DOHH2 (cell line): Measurements from ENCODE around the gene CDC42.

Source experiments
- H3F3A ChIP-seq: fragments of 200-600 bp; sonication (generic), shearing (Covaris generic); 2 replicates; pipeline ENCODE4 v1.6.0; 2016; ENCODE audit warnings: antibody characterized with exemption, mild to moderate bottlenecking; ENCODE audit not compliant: control insufficient read depth, insufficient read depth
- H3K27ac ChIP-seq: fragments of 200-600 bp; sonication (generic); 2 replicates; pipeline ENCODE4 v1.5.1; 2014; ENCODE audit warnings: low read depth, mild to moderate bottlenecking, low read length, moderate library complexity
- H3K27me3 ChIP-seq: fragments of 200-600 bp; sonication (generic); 2 replicates; pipeline ENCODE4 v1.6.1; 2014; ENCODE audit warnings: mild to moderate bottlenecking, low read length, mixed read lengths; ENCODE audit not compliant: control insufficient read depth
- H3K36me3 ChIP-seq: fragments of 200-600 bp; sonication (generic); 2 replicates; pipeline ENCODE4 v1.6.1; 2014; ENCODE audit warnings: mild to moderate bottlenecking, low read length, moderate library complexity, mixed read lengths; ENCODE audit not compliant: control insufficient read depth
- H3K4me1 ChIP-seq: fragments of 200-600 bp; sonication (generic); 2 replicates; pipeline ENCODE4 v1.6.1; 2014; ENCODE audit warnings: mild to moderate bottlenecking, low read length, mixed read lengths; ENCODE audit not compliant: control insufficient read depth
- H3K4me2 ChIP-seq: fragments of 200-600 bp; sonication (generic); 2 replicates; pipeline ENCODE4 v1.6.0; 2014; ENCODE audit warnings: mild to moderate bottlenecking, low read length, moderate library complexity
- H3K4me3 ChIP-seq: fragments of 200-600 bp; sonication (generic); 2 replicates; pipeline ENCODE4 v1.5.1; 2014; ENCODE audit warnings: mild to moderate bottlenecking, low read length, mixed read lengths
- H3K79me2 ChIP-seq: fragments of 200-600 bp; sonication (generic); 2 replicates; pipeline ENCODE4 v1.6.1; 2014; ENCODE audit warnings: mild to moderate bottlenecking, low read length, mixed read lengths; ENCODE audit not compliant: control insufficient read depth
- H3K9me2 ChIP-seq: fragments of 200-600 bp; sonication (generic); replicated peaks from 2 replicates; pipeline ENCODE4 v1.6.1; 2014; ENCODE audit warnings: mild to moderate bottlenecking, low read length, mixed read lengths; ENCODE audit not compliant: control insufficient read depth
- H3K9me3 ChIP-seq: fragments of 200-600 bp; sonication (generic); 2 replicates; pipeline ENCODE4 v1.6.1; 2014; ENCODE audit warnings: antibody characterized with exemption, low read length, mixed read lengths; ENCODE audit not compliant: control insufficient read depth, insufficient read depth
- H4K20me1 ChIP-seq: fragments of 200-600 bp; sonication (generic); 2 replicates; pipeline ENCODE4 v1.6.0; 2014; ENCODE audit warnings: low read depth, mild to moderate bottlenecking, antibody characterized with exemption, low read length, moderate library complexity; ENCODE audit not compliant: control insufficient read depth, insufficient read depth
- EZH2phosphoT487 ChIP-seq: fragments of 200-600 bp; sonication (generic); IDR thresholded peaks from 2 replicates; pipeline ENCODE4 v1.6.1; 2017; ENCODE audit warnings: borderline replicate concordance, mild to moderate bottlenecking, antibody characterized with exemption, low read length, moderate library complexity, mixed read lengths
- TF ChIP-seq, protein P1 (sequence below): fragments of 200-600 bp; sonication (generic); IDR thresholded peaks from one replicate; pipeline ENCODE4 v1.5.1; 2014; ENCODE audit warnings: antibody characterized with exemption, mild to moderate bottlenecking, low read depth, low read length; ENCODE audit not compliant: poor library complexity, severe bottlenecking

CDC42 gene

GRCh38 chr1:22111620-22112019, 59.1 kb downstream of the CDC42 start:
- H3K79me2 ChIP-seq, result no peaks in the 10 kb centered on the region; the same call in 1 of the 2 replicates

GRCh38 chr1:22112554-22112953, 60.0 kb downstream of the CDC42 start:
- Histone ChIP-seq H3F3A (no peaks in the 10 kb centered on the region), H3K9me3 (no peaks in the 10 kb centered on the region), H3K79me2 (no peaks in the 10 kb centered on the region; the same call in 1 of the 2 replicates), H4K20me1 (peaks cover 6% of the 10 kb centered on the region; the same call in 1 of the 2 replicates), H3K9me2 (no peaks in the 10 kb centered on the region), H3K4me3 (no peak overlapping the region), H3K27ac (no peak overlapping the region), H3K4me2 (no peak overlapping the region), H3K4me1 (peaks cover 2% of the 10 kb centered on the region; the same call in 1 of the 2 replicates), H3K36me3 (peaks cover 23% of the 10 kb centered on the region; the same call in 1 of the 2 replicates), H3K27me3 (no peaks in the 10 kb centered on the region)
- TF ChIP-seq, protein P1, sequence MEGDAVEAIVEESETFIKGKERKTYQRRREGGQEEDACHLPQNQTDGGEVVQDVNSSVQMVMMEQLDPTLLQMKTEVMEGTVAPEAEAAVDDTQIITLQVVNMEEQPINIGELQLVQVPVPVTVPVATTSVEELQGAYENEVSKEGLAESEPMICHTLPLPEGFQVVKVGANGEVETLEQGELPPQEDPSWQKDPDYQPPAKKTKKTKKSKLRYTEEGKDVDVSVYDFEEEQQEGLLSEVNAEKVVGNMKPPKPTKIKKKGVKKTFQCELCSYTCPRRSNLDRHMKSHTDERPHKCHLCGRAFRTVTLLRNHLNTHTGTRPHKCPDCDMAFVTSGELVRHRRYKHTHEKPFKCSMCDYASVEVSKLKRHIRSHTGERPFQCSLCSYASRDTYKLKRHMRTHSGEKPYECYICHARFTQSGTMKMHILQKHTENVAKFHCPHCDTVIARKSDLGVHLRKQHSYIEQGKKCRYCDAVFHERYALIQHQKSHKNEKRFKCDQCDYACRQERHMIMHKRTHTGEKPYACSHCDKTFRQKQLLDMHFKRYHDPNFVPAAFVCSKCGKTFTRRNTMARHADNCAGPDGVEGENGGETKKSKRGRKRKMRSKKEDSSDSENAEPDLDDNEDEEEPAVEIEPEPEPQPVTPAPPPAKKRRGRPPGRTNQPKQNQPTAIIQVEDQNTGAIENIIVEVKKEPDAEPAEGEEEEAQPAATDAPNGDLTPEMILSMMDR, result no peak

More at GRCh38 chr1:22111620-22112019, 59.1 kb downstream of the CDC42 start:
- H3K27ac ChIP-seq, result no peak overlapping the region
- H3K4me1 ChIP-seq, result no peaks in the 10 kb centered on the region
- TF ChIP-seq, protein P1, result no peak
- TF ChIP-seq EZH2phosphoT487, result no peak
- no peaks in the 10 kb centered on the region for H3F3A ChIP-seq
- H4K20me1 ChIP-seq, result peaks cover 8% of the 10 kb centered on the region; the same call in 1 of the 2 replicates
- H3K9me3 ChIP-seq, result no peaks in the 10 kb centered on the region
- H3K27me3 ChIP-seq, result no peaks in the 10 kb centered on the region
- peaks cover 29% of the 10 kb centered on the region for H3K36me3 ChIP-seq
- H3K4me3 ChIP-seq, result no peak overlapping the region
- no peaks in the 10 kb centered on the region for H3K9me2 ChIP-seq
- no peak overlapping the region for H3K4me2 ChIP-seq

- H3K9me3 ChIP-seq, result no peaks in the 10 kb centered on the region
- TF ChIP-seq, protein P1, result no peak
- no peak for TF ChIP-seq EZH2phosphoT487
- no peaks in the 10 kb centered on the region; the same call in 1 of the 2 replicates for H4K20me1 ChIP-seq
- no peak overlapping the region for H3K4me3 ChIP-seq
- H3K36me3 ChIP-seq, result peaks cover 8% of the 10 kb centered on the region; the same call in 1 of the 2 replicates
- peaks cover 17% of the 10 kb centered on the region for H3K4me1 ChIP-seq
- no peaks in the 10 kb centered on the region for H3K27me3 ChIP-seq
- no peaks in the 10 kb centered on the region for H3K79me2 ChIP-seq
- H3F3A ChIP-seq, result no peaks in the 10 kb centered on the region
- no peaks in the 10 kb centered on the region for H3K9me2 ChIP-seq
- no peak overlapping the region for H3K4me2 ChIP-seq
- no peak overlapping the region for H3K27ac ChIP-seq
Observed at GRCh38 chr1:22114083-22115012, 61.8 kb downstream of the CDC42 start.
